Measurements from ENCODE around the gene ABI3. TPM values are rescaled to one million over a fixed set of nuclear protein-coding genes. Genes with fewer than 3 reads are reported as not detected.
A peak's percentile ranks its signal among the peaks of the same experiment; 100 is the strongest.

The ABI3 gene
- total RNA-seq, 4 donors from 2014 or later, result 2.3 to 6.7 (median 3.0) TPM

DNA sequence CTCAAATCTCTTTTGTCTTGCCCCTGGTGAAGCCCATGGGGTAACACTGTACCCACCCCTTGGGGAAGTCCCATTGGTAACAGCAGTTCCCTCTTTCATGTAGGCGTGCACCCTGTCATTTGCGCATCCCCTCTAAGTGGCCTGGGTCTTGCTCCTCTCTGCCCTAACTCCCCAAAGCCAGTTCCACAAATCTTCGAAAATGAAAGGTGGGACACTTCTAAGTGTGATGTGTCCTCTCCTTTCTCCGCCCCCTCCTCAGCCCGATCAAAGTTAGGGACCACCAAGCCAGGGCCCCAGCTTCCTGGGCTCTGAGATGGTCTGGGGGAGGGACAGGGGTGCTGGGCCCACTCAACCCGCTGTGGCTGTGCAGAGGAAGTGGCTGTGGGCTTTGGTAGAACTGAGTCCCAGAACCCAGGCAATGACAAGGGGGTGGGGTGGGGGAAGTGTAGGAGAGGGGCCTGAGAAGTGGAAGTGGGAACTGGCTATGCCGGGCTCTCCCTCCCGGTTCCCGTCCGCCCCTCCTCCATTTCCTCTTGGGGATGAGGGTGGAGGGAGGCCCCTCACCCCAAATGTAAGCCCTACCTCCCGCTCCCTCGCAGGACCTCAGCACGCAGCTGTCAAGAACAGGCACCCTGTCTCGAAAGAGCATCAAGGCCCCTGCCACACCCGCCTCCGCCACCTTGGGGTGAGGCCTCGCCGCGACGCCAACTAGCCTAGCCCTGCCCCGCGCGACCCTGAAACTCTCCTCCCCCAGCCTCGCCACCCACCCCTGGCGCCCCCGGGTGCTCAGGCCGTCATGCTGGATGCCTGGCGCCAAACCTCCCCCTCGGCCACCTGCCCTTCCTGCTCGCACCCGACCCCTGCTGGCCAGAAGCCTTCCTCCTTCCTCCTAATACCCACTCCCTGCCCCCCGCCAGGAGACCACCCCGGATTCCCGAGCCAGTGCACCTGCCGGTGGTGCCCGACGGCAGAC is 8.7 kb downstream of the ABI3 start:
- Histone ChIP-seq H3K27me3 (peaks cover 55% of the 10 kb centered on the region), H3K9me3 (no peaks in the 10 kb centered on the region), H3K36me3 (no peaks in the 10 kb centered on the region), H3K27ac (no peak overlapping the region), H3K4me1 (peaks cover 33% of the 10 kb centered on the region), H3K4me3 (no peak overlapping the region)
- 34% methylated on average over 23 of the region's 37 CpGs for WGBS
- DNase-seq (ENCODE audit: low spot score in 2 of 2), result no peak
- TF ChIP-seq, protein P1, sequence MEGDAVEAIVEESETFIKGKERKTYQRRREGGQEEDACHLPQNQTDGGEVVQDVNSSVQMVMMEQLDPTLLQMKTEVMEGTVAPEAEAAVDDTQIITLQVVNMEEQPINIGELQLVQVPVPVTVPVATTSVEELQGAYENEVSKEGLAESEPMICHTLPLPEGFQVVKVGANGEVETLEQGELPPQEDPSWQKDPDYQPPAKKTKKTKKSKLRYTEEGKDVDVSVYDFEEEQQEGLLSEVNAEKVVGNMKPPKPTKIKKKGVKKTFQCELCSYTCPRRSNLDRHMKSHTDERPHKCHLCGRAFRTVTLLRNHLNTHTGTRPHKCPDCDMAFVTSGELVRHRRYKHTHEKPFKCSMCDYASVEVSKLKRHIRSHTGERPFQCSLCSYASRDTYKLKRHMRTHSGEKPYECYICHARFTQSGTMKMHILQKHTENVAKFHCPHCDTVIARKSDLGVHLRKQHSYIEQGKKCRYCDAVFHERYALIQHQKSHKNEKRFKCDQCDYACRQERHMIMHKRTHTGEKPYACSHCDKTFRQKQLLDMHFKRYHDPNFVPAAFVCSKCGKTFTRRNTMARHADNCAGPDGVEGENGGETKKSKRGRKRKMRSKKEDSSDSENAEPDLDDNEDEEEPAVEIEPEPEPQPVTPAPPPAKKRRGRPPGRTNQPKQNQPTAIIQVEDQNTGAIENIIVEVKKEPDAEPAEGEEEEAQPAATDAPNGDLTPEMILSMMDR (IDR thresholded peaks at IDR 0.05), result no peak
- TF ChIP-seq POLR2A (IDR thresholded peaks at IDR 0.05), result no peak
- TF ChIP-seq EP300 (IDR thresholded peaks at IDR 0.05), result no peak
- no peak for TF ChIP-seq POLR2AphosphoS5 (IDR thresholded peaks at IDR 0.05)

DNA sequence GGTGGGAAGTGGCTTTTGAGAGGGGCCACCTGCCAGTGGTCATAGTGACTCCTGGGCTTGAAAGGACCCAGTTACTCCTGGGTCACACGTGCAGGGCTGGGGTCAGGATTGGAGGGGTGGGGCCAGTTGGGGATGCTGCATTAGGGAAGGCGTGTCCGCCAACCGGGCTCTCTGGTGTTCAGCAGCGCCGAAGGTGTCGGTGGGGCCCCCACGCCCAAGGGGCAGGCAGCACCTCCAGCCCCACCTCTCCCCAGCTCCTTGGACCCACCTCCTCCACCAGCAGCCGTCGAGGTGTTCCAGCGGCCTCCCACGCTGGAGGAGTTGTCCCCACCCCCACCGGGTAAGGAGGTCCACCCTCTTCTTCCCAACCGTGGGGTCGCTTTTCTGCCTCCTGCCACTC is 9.5 kb downstream of the ABI3 start:
- Histone ChIP-seq H3K4me1 (peaks cover 40% of the 10 kb centered on the region), H3K4me3 (no peak overlapping the region), H3K27me3 (peaks cover 62% of the 10 kb centered on the region), H3K36me3 (no peaks in the 10 kb centered on the region), H3K9me3 (no peaks in the 10 kb centered on the region), H3K27ac (no peak overlapping the region)
- WGBS, result 87% methylated on average over 5 of the region's 15 CpGs
- no peak for TF ChIP-seq POLR2AphosphoS5 (IDR thresholded peaks at IDR 0.05)
- TF ChIP-seq, protein P1 (IDR thresholded peaks at IDR 0.05), result no peak
- TF ChIP-seq EP300 (IDR thresholded peaks at IDR 0.05), result no peak
- TF ChIP-seq POLR2A (IDR thresholded peaks at IDR 0.05), result no peak
- DNase-seq (ENCODE audit: low spot score in 2 of 2), result no peak

DNA sequence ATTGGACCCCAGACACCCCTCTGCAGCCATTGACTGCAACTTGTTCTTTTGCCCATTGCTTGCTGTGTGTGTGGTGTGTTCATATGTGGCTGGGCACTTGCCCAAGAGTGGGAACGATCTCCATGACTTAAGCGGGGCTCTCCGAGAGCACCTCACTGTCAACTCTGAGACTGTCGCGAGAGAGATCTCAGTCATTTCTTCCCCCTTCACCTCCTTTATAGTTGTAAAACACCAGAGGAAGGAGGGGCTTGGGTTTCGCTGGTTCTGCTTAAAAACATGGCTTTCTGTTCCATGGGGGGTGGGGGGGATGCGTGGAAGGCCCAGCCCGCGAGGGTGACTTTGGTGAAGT is 12.6 kb downstream of the ABI3 start:
- TF ChIP-seq EP300 (IDR thresholded peaks at IDR 0.05) (no peak), POLR2AphosphoS5 (IDR thresholded peaks at IDR 0.05) (no peak), POLR2A (IDR thresholded peaks at IDR 0.05) (no peak)
- TF ChIP-seq, protein P1 (IDR thresholded peaks at IDR 0.05), result no peak
- WGBS, result 14% methylated on average over 9 of the region's 9 CpGs

DNA sequence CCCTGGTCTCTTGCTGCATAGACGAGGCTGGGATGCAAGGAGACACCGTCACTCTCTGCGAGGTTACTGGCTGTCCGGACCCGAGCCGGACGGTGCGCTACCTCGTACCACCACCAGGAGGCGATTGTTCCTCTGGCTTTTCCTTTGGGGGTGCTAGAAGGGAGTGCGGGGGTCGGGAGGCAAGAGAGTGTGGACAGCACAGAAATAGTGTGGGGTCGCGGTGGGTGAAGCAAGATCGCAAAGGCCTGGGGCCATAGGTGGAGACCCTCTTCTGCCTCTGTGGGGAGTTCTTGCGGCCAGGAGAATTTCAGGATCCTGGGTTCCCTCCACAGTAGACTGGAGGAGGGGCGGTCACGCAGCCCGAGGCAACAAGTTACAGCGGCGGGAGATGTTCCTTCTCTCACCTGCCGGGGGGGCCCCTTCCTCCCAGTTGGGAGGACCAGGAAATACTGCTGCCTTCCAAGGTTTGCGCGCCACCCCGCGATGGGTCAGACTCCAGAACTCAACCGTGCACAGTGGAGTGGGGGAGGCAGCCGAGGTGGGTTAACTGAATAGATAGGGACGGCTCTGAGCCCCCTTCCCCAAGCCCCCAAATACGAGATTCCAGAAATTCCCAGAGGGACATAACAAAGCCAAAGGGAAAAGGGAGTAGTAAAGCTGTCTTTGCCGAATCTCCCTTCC is 13.2 kb downstream of the ABI3 start:
- 5% methylated on average over 26 of the region's 31 CpGs for WGBS
- Histone ChIP-seq H3K36me3 (no peaks in the 10 kb centered on the region), H3K4me1 (peaks cover 29% of the 10 kb centered on the region), H3K4me3 (peak overlapping the region; percentile 13), H3K9me3 (no peaks in the 10 kb centered on the region), H3K27me3 (peaks cover 75% of the 10 kb centered on the region), H3K27ac (no peak overlapping the region)
- peak in 1 of 2 donors; percentile 79 for DNase-seq (ENCODE audit: low spot score in 2 of 2)
- TF ChIP-seq POLR2AphosphoS5 (IDR thresholded peaks at IDR 0.05), result no peak
- TF ChIP-seq, protein P1 (IDR thresholded peaks at IDR 0.05), result peak; percentile 45 to 83

More for the DNA sequence above, 12.6 kb downstream of the ABI3 start:
- peaks cover 29% of the 10 kb centered on the region for H3K4me1 ChIP-seq
- H3K27ac ChIP-seq, result no peak overlapping the region
- DNase-seq (ENCODE audit: low spot score in 2 of 2), result no peak
- peaks cover 78% of the 10 kb centered on the region for H3K27me3 ChIP-seq
- no peak overlapping the region for H3K4me3 ChIP-seq
- no peaks in the 10 kb centered on the region for H3K36me3 ChIP-seq
- no peaks in the 10 kb centered on the region for H3K9me3 ChIP-seq
